GM21786 (cell line): Measurements from ENCODE around the gene HNF4A.
"Not testable (repeated sequence)": the region's sequence is repeated elsewhere in the genome, so short reads cannot be mapped to it uniquely, and the experiment has no call there.

Source experiments
- ATAC-seq: cut with Tn5 transposase; IDR thresholded peaks from one replicate; pipeline ENCODE4 v1.9.1; 2021; ENCODE audit not compliant: unreplicated experiment

The HNF4A gene

GRCh38 chr20:44345147-44345546, 10.4 kb upstream of the HNF4A start:
- no peak for ATAC-seq

- ATAC-seq: not testable (repeated sequence)
These were observed 9.6 kb upstream of the HNF4A start for GRCh38 chr20:44345941-44346340.

- ATAC-seq: no peak
These were observed 7.3 kb upstream of the HNF4A start for GRCh38 chr20:44348168-44348659.

GRCh38 chr20:44349349-44349748, 6.2 kb upstream of the HNF4A start:
- ATAC-seq: no peak

- no peak for ATAC-seq
These were observed 4.9 kb upstream of the HNF4A start for GRCh38 chr20:44350567-44350966.

- no peak for ATAC-seq
These were observed 461 bp upstream of the HNF4A start for GRCh38 chr20:44354979-44355497.

GRCh38 chr20:44356353-44356723, 839 bp downstream of the HNF4A start:
- no peak for ATAC-seq

GRCh38 chr20:44357020-44357419, 1.5 kb downstream of the HNF4A start:
- ATAC-seq: no peak

GRCh38 chr20:44357555-44358125, 2.1 kb downstream of the HNF4A start:
- ATAC-seq: no peak

GRCh38 chr20:44358776-44359175, 3.3 kb downstream of the HNF4A start:
- ATAC-seq: no peak

GRCh38 chr20:44360221-44360620, 4.7 kb downstream of the HNF4A start:
- no peak for ATAC-seq

- ATAC-seq: no peak
These were observed 5.5 kb downstream of the HNF4A start for GRCh38 chr20:44361021-44361420.

- no peak for ATAC-seq
These were observed 7.0 kb downstream of the HNF4A start for GRCh38 chr20:44362466-44362940.

- ATAC-seq: no peak
These were observed 8.6 kb downstream of the HNF4A start for GRCh38 chr20:44364068-44364467.

- no peak for ATAC-seq
These were observed 9.3 kb downstream of the HNF4A start for GRCh38 chr20:44364780-44365179.

GRCh38 chr20:44367746-44368145, 12.2 kb downstream of the HNF4A start:
- ATAC-seq: no peak

GRCh38 chr20:44370639-44371218, 15.2 kb downstream of the HNF4A start:
- no peak for ATAC-seq

- ATAC-seq: no peak
These were observed 27.1 kb downstream of the HNF4A start for GRCh38 chr20:44382641-44383040.

GRCh38 chr20:44384423-44385027, 29.0 kb downstream of the HNF4A start:
- peak; percentile 55 for ATAC-seq

- peak; percentile 56 for ATAC-seq
These were observed 33.0 kb downstream of the HNF4A start for GRCh38 chr20:44388466-44389023.

- ATAC-seq: no peak
These were observed 34.4 kb downstream of the HNF4A start for GRCh38 chr20:44389871-44390270.

GRCh38 chr20:44390280-44390679, 34.8 kb downstream of the HNF4A start:
- no peak for ATAC-seq
